ENCODE results near the gene ITGB5.

DNA sequence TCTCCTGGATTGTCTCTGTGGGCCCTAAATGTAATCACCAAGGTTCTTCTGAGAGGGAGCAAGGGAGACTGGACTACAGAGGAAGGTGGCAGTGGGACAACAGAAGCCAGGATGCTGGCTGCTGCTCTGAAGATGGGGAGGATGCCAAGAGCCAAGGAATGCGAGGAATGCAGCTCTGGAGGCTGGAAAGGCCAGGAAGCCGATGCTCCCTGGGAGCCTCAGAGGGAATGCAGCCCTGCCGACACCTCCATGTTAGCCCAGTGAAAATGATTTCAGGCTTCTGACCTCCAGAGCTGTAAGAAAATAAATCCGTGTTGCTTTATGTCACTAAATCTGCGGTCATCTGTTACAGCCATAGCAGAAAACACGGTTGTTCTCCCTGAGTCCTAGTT is 112.8 kb downstream of the ITGB5 start:
- TF ChIP-seq, protein P1, sequence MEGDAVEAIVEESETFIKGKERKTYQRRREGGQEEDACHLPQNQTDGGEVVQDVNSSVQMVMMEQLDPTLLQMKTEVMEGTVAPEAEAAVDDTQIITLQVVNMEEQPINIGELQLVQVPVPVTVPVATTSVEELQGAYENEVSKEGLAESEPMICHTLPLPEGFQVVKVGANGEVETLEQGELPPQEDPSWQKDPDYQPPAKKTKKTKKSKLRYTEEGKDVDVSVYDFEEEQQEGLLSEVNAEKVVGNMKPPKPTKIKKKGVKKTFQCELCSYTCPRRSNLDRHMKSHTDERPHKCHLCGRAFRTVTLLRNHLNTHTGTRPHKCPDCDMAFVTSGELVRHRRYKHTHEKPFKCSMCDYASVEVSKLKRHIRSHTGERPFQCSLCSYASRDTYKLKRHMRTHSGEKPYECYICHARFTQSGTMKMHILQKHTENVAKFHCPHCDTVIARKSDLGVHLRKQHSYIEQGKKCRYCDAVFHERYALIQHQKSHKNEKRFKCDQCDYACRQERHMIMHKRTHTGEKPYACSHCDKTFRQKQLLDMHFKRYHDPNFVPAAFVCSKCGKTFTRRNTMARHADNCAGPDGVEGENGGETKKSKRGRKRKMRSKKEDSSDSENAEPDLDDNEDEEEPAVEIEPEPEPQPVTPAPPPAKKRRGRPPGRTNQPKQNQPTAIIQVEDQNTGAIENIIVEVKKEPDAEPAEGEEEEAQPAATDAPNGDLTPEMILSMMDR (IDR thresholded peaks at IDR 0.05), result no peak
- TF ChIP-seq ETV6 (CRISPR knock-in tag; IDR thresholded peaks at IDR 0.05), result no peak
- no peak for TF ChIP-seq SOX15 (CRISPR knock-in tag; IDR thresholded peaks at IDR 0.05)
- TF ChIP-seq, protein P2, sequence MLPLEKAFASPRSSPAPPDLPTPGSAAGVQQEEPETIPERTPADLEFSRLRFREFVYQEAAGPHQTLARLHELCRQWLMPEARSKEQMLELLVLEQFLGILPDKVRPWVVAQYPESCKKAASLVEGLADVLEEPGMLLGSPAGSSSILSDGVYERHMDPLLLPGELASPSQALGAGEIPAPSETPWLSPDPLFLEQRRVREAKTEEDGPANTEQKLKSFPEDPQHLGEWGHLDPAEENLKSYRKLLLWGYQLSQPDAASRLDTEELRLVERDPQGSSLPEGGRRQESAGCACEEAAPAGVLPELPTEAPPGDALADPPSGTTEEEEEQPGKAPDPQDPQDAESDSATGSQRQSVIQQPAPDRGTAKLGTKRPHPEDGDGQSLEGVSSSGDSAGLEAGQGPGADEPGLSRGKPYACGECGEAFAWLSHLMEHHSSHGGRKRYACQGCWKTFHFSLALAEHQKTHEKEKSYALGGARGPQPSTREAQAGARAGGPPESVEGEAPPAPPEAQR (CRISPR knock-in tag; IDR thresholded peaks at IDR 0.05), result no peak
- TF ChIP-seq NFE2L1 (CRISPR knock-in tag; IDR thresholded peaks at IDR 0.05), result no peak
- TF ChIP-seq, protein P3, sequence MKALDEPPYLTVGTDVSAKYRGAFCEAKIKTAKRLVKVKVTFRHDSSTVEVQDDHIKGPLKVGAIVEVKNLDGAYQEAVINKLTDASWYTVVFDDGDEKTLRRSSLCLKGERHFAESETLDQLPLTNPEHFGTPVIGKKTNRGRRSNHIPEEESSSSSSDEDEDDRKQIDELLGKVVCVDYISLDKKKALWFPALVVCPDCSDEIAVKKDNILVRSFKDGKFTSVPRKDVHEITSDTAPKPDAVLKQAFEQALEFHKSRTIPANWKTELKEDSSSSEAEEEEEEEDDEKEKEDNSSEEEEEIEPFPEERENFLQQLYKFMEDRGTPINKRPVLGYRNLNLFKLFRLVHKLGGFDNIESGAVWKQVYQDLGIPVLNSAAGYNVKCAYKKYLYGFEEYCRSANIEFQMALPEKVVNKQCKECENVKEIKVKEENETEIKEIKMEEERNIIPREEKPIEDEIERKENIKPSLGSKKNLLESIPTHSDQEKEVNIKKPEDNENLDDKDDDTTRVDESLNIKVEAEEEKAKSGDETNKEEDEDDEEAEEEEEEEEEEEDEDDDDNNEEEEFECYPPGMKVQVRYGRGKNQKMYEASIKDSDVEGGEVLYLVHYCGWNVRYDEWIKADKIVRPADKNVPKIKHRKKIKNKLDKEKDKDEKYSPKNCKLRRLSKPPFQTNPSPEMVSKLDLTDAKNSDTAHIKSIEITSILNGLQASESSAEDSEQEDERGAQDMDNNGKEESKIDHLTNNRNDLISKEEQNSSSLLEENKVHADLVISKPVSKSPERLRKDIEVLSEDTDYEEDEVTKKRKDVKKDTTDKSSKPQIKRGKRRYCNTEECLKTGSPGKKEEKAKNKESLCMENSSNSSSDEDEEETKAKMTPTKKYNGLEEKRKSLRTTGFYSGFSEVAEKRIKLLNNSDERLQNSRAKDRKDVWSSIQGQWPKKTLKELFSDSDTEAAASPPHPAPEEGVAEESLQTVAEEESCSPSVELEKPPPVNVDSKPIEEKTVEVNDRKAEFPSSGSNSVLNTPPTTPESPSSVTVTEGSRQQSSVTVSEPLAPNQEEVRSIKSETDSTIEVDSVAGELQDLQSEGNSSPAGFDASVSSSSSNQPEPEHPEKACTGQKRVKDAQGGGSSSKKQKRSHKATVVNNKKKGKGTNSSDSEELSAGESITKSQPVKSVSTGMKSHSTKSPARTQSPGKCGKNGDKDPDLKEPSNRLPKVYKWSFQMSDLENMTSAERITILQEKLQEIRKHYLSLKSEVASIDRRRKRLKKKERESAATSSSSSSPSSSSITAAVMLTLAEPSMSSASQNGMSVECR (CRISPR knock-in tag; IDR thresholded peaks at IDR 0.05; ENCODE audit: borderline replicate concordance), result no peak
- no peak for TF ChIP-seq NFYB (CRISPR knock-in tag; conservative IDR thresholded peaks at IDR 0.05; ENCODE audit: low read depth)
- TF ChIP-seq, protein P4, sequence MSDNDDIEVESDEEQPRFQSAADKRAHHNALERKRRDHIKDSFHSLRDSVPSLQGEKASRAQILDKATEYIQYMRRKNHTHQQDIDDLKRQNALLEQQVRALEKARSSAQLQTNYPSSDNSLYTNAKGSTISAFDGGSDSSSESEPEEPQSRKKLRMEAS (CRISPR knock-in tag; IDR thresholded peaks at IDR 0.05), result no peak
- TF ChIP-seq ZNF396 (CRISPR knock-in tag; IDR thresholded peaks at IDR 0.05; ENCODE audit: borderline replicate concordance), result no peak
- no peak for TF ChIP-seq KAT7 (CRISPR knock-in tag; IDR thresholded peaks at IDR 0.05; ENCODE audit: borderline replicate concordance)
- TF ChIP-seq, protein P5, sequence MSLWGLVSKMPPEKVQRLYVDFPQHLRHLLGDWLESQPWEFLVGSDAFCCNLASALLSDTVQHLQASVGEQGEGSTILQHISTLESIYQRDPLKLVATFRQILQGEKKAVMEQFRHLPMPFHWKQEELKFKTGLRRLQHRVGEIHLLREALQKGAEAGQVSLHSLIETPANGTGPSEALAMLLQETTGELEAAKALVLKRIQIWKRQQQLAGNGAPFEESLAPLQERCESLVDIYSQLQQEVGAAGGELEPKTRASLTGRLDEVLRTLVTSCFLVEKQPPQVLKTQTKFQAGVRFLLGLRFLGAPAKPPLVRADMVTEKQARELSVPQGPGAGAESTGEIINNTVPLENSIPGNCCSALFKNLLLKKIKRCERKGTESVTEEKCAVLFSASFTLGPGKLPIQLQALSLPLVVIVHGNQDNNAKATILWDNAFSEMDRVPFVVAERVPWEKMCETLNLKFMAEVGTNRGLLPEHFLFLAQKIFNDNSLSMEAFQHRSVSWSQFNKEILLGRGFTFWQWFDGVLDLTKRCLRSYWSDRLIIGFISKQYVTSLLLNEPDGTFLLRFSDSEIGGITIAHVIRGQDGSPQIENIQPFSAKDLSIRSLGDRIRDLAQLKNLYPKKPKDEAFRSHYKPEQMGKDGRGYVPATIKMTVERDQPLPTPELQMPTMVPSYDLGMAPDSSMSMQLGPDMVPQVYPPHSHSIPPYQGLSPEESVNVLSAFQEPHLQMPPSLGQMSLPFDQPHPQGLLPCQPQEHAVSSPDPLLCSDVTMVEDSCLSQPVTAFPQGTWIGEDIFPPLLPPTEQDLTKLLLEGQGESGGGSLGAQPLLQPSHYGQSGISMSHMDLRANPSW (CRISPR knock-in tag; conservative IDR thresholded peaks at IDR 0.05; ENCODE audit: low read depth), result no peak
- TF ChIP-seq CREB1 (CRISPR knock-in tag; IDR thresholded peaks at IDR 0.05), result no peak
- TF ChIP-seq FOXP1 (CRISPR knock-in tag; IDR thresholded peaks at IDR 0.05; ENCODE audit: borderline replicate concordance), result no peak

All from WTC11 (cell line).